ENCODE results near the gene ASTN1. TPM values are rescaled to one million over a fixed set of nuclear protein-coding genes. Genes with fewer than 3 reads are reported as not detected.

The ASTN1 gene
- total and polyA plus RNA-seq, 2 of the 4 experiments (the other 2 are of a cell fraction): under 0.01 to 0.07 TPM

- H2AFZ ChIP-seq (replicated peaks; ENCODE audit: low read length, poor library complexity): no peak overlapping the region
- no peak overlapping the region for H3K14ac ChIP-seq (replicated peaks; ENCODE audit: low read depth, low read length)
- no peaks in the 10 kb centered on the region for H4K20me1 ChIP-seq (ENCODE audit: insufficient read depth, low read length)
- dilution Hi-C loops (cut with HindIII; ENCODE audit: low sequenced_read_pairs, unreplicated experiment) (no loop called here), in situ Hi-C loops (cut with MboI; ENCODE audit: low sequenced_read_pairs) (no loop called here), intact Hi-C loops (cut with micrococcal nuclease) (no loop called here)
- H4K8ac ChIP-seq (ENCODE audit: low read depth in 2 of 2, low read length in 2 of 2): no peak overlapping the region
- H2AK5ac ChIP-seq (ENCODE audit: low read depth, low read length): no peak overlapping the region
- no peak overlapping the region for H2BK20ac ChIP-seq (ENCODE audit: low read depth, low read length)
- no CpG with 5 or more reads among the region's 4 CpGs for WGBS, 2 experiments (ENCODE audit: extremely low coverage in 2 of 2, insufficient read length in 1 of 2)
- no peaks in the 10 kb centered on the region for H3K36me3 ChIP-seq (ENCODE audit: control insufficient read depth, insufficient read depth, low read length)
- H2BK15ac ChIP-seq (ENCODE audit: low read depth, low read length): no peak overlapping the region
- H2BK120ac ChIP-seq (ENCODE audit: low read depth, low read length): no peak overlapping the region
- no peak overlapping the region for H4K5ac ChIP-seq (ENCODE audit: low read depth, low read length)
- no peak overlapping the region for H2AK9ac ChIP-seq (replicated peaks; ENCODE audit: low read depth, low read length, poor library complexity)
- no peak overlapping the region for H3K4ac ChIP-seq (ENCODE audit: low read depth, low read length)
- ATAC-seq (ENCODE audit: low read depth) (no peak), DNase-seq (no peak)
- no peak overlapping the region for H4K91ac ChIP-seq (ENCODE audit: insufficient read depth, low read depth, low read length)
- no peaks in the 10 kb centered on the region for H3K9me3 ChIP-seq (ENCODE audit: control insufficient read depth, insufficient read depth, low read length)
- no peak overlapping the region for H3K18ac ChIP-seq (ENCODE audit: low read depth, low read length)
- no peak overlapping the region for H3K27ac ChIP-seq (ENCODE audit: insufficient read depth, low read length)
- no peak overlapping the region for H3K4me3 ChIP-seq (ENCODE audit: insufficient read depth, low read depth, low read length)
- H3K4me1 ChIP-seq (ENCODE audit: control insufficient read depth, insufficient read depth, low read length): no peaks in the 10 kb centered on the region
- no peak overlapping the region for H3K9ac ChIP-seq (ENCODE audit: low read depth, low read length)
- H3K56ac ChIP-seq (ENCODE audit: extremely low read depth, insufficient read depth, low read length): no peak overlapping the region
- no peaks in the 10 kb centered on the region for H3K9me1 ChIP-seq (ENCODE audit: insufficient read depth, low read length)
- H3K27me3 ChIP-seq (ENCODE audit: control insufficient read depth, insufficient read depth, low read length): no peaks in the 10 kb centered on the region
- ChIA-PET POLR2A (ENCODE audit: unreplicated experiment) (no interaction called here), CTCF (no interaction called here)
- no TSS peak for BruUV-seq (replicated peaks)
- H3K23ac ChIP-seq (ENCODE audit: low read depth, low read length): no peak overlapping the region
- H2BK5ac ChIP-seq (ENCODE audit: low read depth, low read length, poor library complexity, severe bottlenecking): no peak overlapping the region
- TF ChIP-seq CTCF (conservative IDR thresholded peaks at IDR 0.05; ENCODE audit: low read depth, low read length) (no peak), RCOR1 (IDR thresholded peaks at IDR 0.05; ENCODE audit: insufficient replicate concordance, low read length) (no peak), NFE2L2 (IDR thresholded peaks at IDR 0.05; ENCODE audit: low read depth, low read length) (no peak), MAZ (IDR thresholded peaks at IDR 0.05; ENCODE audit: borderline replicate concordance, low read depth, low read length) (no peak), FOS (IDR thresholded peaks at IDR 0.05; ENCODE audit: low read depth, low read length) (no peak), MXI1 (IDR thresholded peaks at IDR 0.05; ENCODE audit: borderline replicate concordance, low read depth, low read length) (no peak), RFX5 (IDR thresholded peaks at IDR 0.05; ENCODE audit: low read depth, low read length) (no peak), CEBPB (IDR thresholded peaks at IDR 0.05; ENCODE audit: low read depth, low read length) (no peak), ELK1 (IDR thresholded peaks at IDR 0.05; ENCODE audit: borderline replicate concordance, low read depth, low read length) (no peak), POLR2A (IDR thresholded peaks at IDR 0.05; ENCODE audit: low read depth, low read length) (no peak)
- H3K79me1 ChIP-seq (ENCODE audit: low read depth in 1 of 2, low read length in 2 of 2): no peaks in the 10 kb centered on the region
- no peak overlapping the region for H3K4me2 ChIP-seq (ENCODE audit: low read depth, low read length)
These were observed 167.9 kb downstream of the ASTN1 start for GRCh38 chr1:176996456-176997090.

Data from IMR-90 (cell line).